ENCODE data around the gene IRGQ.

DNA sequence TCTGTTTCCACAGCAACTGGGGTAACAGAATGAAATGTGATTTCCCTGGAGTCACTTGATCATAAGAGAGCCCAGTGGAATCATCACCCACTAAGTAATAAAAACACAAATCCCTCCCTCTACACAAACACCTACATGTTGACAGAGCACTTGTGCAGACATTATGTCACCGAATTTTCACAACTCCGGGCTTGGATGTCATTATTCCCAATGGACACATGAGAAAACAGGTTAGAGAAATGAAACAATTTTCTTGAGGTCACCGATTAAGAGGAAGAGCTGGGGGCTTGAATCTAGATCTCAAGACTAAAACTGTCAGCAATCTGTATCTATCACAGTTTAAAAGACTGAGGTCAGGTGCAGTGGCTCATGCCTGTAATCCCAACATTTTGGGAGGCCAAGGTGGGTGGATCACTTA lies 23.8 kb downstream of the IRGQ start:
- TF ChIP-seq ZNF560 (tag by site-specific recombination; IDR thresholded peaks at IDR 0.05; ENCODE audit: borderline replicate concordance), result no peak
- TF ChIP-seq, protein P1, sequence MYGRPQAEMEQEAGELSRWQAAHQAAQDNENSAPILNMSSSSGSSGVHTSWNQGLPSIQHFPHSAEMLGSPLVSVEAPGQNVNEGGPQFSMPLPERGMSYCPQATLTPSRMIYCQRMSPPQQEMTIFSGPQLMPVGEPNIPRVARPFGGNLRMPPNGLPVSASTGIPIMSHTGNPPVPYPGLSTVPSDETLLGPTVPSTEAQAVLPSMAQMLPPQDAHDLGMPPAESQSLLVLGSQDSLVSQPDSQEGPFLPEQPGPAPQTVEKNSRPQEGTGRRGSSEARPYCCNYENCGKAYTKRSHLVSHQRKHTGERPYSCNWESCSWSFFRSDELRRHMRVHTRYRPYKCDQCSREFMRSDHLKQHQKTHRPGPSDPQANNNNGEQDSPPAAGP (tag by site-specific recombination; IDR thresholded peaks at IDR 0.05), result peak; percentile 100
